Activated B cell treated with CpG ODN at 0.5 μM for 24 hours (primary cell): Measurements from ENCODE around the gene MED10. TPM values are rescaled to one million over a fixed set of nuclear protein-coding genes. Genes with fewer than 3 reads are reported as not detected.

Source experiments
- ATAC-seq: fragments of 200-7000 bp; cut with Tn5 transposase; one replicate; pipeline ENCODE4 v1.10.0; 2021; ENCODE audit warnings: low read depth, mild to moderate bottlenecking, moderate library complexity
- CTCF ChIA-PET: fragments of 350-600 bp; sonication (Branson Sonifier 250); formaldehyde crosslinking; loops from one replicate; lab custom pipeline; 2021; ENCODE audit warnings: antibody characterized with exemption; lab: Charles Lee
- POLR2A ChIA-PET: fragments of 350-600 bp; sonication (Branson Sonifier 250); formaldehyde crosslinking; loops from one replicate; lab custom pipeline; 2021; ENCODE audit warnings: antibody characterized with exemption; lab: Charles Lee
- DNase-seq: peaks from one replicate; pipeline ENCODE4 v3.0.0; 2022
- H3K27ac Mint-ChIP-seq: one replicate; pipeline ENCODE4 v1.8.0; 2020; ENCODE audit warnings: mixed read lengths
- H3K27me3 Mint-ChIP-seq: one replicate; pipeline ENCODE4 v1.8.0; 2021; ENCODE audit warnings: mixed read lengths
- H3K36me3 Mint-ChIP-seq: one replicate; pipeline ENCODE4 v1.8.0; 2021; ENCODE audit warnings: low read depth, mixed read lengths
- H3K4me1 Mint-ChIP-seq: one replicate; pipeline ENCODE4 v1.8.0; 2021; ENCODE audit warnings: mixed read lengths
- H3K4me3 Mint-ChIP-seq: one replicate; pipeline ENCODE4 v1.8.0; 2020; ENCODE audit warnings: mild to moderate bottlenecking, mixed read lengths
- H3K9me3 Mint-ChIP-seq: one replicate; pipeline ENCODE4 v1.8.0; 2020; ENCODE audit warnings: mixed read lengths
- intact Hi-C: fragments of 100-400 bp; cut with micrococcal nuclease; formaldehyde crosslinking; loops from one replicate; pipeline ENCODE4 v1.15.1; 2024
- total RNA-seq: library from RNA; stranded (reverse); gene quantifications from 2 replicates; pipeline ENCODE4 v1.2.3, GENCODE V29; 2022
- TF ChIP-seq, protein P1 (sequence below): fragments of 200-600 bp; IDR thresholded peaks from one replicate; pipeline ENCODE4 v1.8.0; 2022; ENCODE audit warnings: antibody characterized with exemption, mild to moderate bottlenecking

MED10 gene
- total RNA-seq, 1 donor from 2014 or later, result 47.7 TPM

GRCh38 chr5:6338135-6338534, 40.2 kb downstream of the MED10 start:
- no peaks in the 10 kb centered on the region for H3K27me3 Mint-ChIP-seq
- H3K9me3 Mint-ChIP-seq, result no peaks in the 10 kb centered on the region
- intact Hi-C loops, result no loop called here
- POLR2A ChIA-PET, result no interaction called here
- H3K4me3 Mint-ChIP-seq, result no peak overlapping the region
- no peak overlapping the region for H3K27ac Mint-ChIP-seq
- ATAC-seq (no peak), DNase-seq (no peak)
- H3K36me3 Mint-ChIP-seq, result no peaks in the 10 kb centered on the region
- CTCF ChIA-PET, result no interaction called here
- H3K4me1 Mint-ChIP-seq, result no peaks in the 10 kb centered on the region
- TF ChIP-seq, protein P1, sequence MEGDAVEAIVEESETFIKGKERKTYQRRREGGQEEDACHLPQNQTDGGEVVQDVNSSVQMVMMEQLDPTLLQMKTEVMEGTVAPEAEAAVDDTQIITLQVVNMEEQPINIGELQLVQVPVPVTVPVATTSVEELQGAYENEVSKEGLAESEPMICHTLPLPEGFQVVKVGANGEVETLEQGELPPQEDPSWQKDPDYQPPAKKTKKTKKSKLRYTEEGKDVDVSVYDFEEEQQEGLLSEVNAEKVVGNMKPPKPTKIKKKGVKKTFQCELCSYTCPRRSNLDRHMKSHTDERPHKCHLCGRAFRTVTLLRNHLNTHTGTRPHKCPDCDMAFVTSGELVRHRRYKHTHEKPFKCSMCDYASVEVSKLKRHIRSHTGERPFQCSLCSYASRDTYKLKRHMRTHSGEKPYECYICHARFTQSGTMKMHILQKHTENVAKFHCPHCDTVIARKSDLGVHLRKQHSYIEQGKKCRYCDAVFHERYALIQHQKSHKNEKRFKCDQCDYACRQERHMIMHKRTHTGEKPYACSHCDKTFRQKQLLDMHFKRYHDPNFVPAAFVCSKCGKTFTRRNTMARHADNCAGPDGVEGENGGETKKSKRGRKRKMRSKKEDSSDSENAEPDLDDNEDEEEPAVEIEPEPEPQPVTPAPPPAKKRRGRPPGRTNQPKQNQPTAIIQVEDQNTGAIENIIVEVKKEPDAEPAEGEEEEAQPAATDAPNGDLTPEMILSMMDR, result no peak

DNA sequence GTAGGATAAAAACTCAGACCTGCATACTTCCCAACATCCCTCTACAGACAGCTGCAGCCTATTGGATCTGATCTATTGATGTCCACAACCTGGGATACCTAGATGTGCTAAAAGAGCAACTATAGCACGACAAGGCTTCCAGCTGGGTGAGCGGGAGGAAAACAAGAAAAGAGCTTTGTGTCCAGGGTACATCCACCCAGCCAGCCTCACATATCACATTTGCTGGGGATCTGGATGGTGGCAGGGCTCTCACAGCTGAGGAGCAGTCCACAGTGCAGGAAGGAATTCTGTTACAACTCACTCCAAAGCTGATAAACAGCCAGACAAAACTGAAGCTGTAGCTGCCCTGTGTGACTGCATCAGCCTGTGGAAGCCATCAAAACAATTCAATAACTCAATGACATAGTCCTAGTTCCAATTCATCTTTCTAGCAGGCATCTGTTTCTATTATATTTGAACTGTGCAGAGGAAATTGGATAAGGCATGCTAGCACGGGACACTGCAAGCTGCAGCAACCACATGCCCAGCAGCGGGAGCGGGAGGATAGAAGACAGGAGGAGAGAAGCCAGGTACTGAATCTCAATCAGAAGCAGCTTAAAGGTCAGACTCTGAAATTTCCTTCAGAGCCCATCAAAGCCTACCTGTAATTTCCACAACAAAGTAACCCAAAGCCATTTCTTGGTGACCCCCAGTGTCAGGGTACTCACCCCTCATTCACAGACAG, 45.0 kb downstream of the MED10 start:
- Mint-ChIP-seq H3K9me3 (peaks cover 20% of the 10 kb centered on the region), H3K36me3 (peaks cover 7% of the 10 kb centered on the region), H3K4me3 (no peak overlapping the region), H3K27ac (no peak overlapping the region), H3K27me3 (no peaks in the 10 kb centered on the region), H3K4me1 (no peaks in the 10 kb centered on the region)
- ATAC-seq (no peak), DNase-seq (no peak)
- ChIA-PET POLR2A (no interaction called here), CTCF (no interaction called here)
- intact Hi-C loops, result no loop called here
- TF ChIP-seq, protein P1, result no peak

- Mint-ChIP-seq H3K27me3 (no peaks in the 10 kb centered on the region), H3K36me3 (peaks cover 7% of the 10 kb centered on the region), H3K9me3 (peaks cover 23% of the 10 kb centered on the region), H3K4me1 (no peaks in the 10 kb centered on the region), H3K27ac (no peak overlapping the region), H3K4me3 (no peak overlapping the region)
- intact Hi-C loops, result no loop called here
- POLR2A ChIA-PET, result no interaction called here
- CTCF ChIA-PET, result no interaction called here
- ATAC-seq (no peak), DNase-seq (no peak)
- TF ChIP-seq, protein P1, result no peak
These were observed 50.2 kb downstream of the MED10 start for GRCh38 chr5:6328173-6328572.

DNA sequence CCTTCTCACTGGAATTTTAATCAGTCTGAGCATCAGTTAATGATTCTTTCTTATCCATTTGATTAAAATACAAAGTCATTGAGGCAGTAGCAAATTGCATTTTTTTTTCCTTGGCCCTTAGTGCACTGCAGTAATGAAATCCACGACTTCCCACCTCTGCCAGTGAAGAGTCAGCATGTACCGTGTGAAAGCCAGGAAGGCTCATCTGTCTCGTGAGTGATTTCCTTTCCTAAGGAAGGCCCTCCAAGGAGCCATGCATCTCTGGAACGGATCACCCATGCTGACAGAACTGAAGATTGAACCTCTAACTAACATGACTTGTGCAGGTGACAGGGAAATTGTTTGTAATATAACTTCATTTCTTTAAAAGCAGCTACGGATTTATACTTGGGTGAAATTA, 51.6 kb downstream of the MED10 start:
- TF ChIP-seq, protein P1, result no peak
- CTCF ChIA-PET, result no interaction called here
- Mint-ChIP-seq H3K27me3 (no peaks in the 10 kb centered on the region), H3K9me3 (peaks cover 26% of the 10 kb centered on the region), H3K4me1 (no peaks in the 10 kb centered on the region), H3K27ac (no peak overlapping the region), H3K36me3 (peaks cover 7% of the 10 kb centered on the region), H3K4me3 (no peak overlapping the region)
- intact Hi-C loops, result no loop called here
- no peak for ATAC-seq
- no peak for DNase-seq
- POLR2A ChIA-PET, result no interaction called here

- peaks cover 7% of the 10 kb centered on the region for H3K9me3 Mint-ChIP-seq
- H3K4me1 Mint-ChIP-seq, result no peaks in the 10 kb centered on the region
- ATAC-seq (no peak), DNase-seq (no peak)
- H3K36me3 Mint-ChIP-seq, result no peaks in the 10 kb centered on the region
- intact Hi-C loops, result no loop called here
- H3K27me3 Mint-ChIP-seq, result no peaks in the 10 kb centered on the region
- H3K27ac Mint-ChIP-seq, result no peak overlapping the region
- POLR2A ChIA-PET, result no interaction called here
- TF ChIP-seq, protein P1, result no peak
- H3K4me3 Mint-ChIP-seq, result no peak overlapping the region
- CTCF ChIA-PET, result no interaction called here
These were observed 56.1 kb downstream of the MED10 start for GRCh38 chr5:6322163-6322713.

Other genes starting within 250 kb of the MED10 start
- gene UBE2QL1, start 70.3 kb upstream of the MED10 start, total RNA-seq, result 1.2 and 1.3 TPM in 2 replicates